MM.1S (cell line): ENCODE data around the gene KCNMA1.

Experiments used
- EZH2 ChIP-seq: fragments of 300-600 bp; sonication (generic); optimal IDR thresholded peaks from 2 replicates; pipeline ENCODE3; 2017; ENCODE audit warnings: low read depth, mild to moderate bottlenecking, antibody characterized with exemption, low read length, mixed read lengths
- EZH2phosphoT487 ChIP-seq: fragments of 300-600 bp; sonication (generic); IDR thresholded peaks from 2 replicates; pipeline ENCODE4 v1.6.1; 2018; ENCODE audit warnings: antibody characterized with exemption, low read length
- TF ChIP-seq, protein P1 (sequence below): fragments of 300-600 bp; sonication (generic); IDR thresholded peaks from 2 replicates; pipeline ENCODE4 v1.5.1; 2016; ENCODE audit warnings: antibody characterized with exemption, low read length, mixed read lengths

DNA sequence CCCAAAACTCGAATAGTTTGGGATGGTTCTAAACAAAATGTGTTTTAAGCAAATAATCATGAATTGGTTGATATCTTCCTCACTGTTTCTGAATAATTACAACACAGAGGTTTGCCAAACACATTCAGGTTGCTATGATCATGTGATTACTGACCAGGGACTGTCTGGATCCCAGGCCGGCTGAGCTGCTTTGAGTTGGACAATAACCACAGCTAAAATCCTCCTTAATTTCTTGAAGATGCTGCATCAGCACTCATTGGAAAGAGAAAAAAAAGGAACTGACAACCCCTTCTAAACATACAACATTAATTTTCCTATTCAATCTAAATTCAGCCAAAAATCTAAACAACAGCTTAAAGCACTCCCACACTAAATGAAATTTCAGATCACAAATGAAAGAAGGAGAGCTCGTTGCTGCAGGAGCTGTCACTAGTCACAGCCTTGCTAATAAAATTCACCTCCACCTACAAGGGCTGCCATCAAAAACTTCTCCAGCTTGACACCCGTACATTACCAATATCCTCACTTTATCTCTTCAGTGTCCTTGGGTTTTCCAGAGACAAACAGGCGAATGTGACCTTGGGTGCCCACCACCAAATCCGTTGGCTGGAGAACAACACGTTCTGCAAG lies 560.2 kb downstream of the KCNMA1 start:
- TF ChIP-seq, protein P1, sequence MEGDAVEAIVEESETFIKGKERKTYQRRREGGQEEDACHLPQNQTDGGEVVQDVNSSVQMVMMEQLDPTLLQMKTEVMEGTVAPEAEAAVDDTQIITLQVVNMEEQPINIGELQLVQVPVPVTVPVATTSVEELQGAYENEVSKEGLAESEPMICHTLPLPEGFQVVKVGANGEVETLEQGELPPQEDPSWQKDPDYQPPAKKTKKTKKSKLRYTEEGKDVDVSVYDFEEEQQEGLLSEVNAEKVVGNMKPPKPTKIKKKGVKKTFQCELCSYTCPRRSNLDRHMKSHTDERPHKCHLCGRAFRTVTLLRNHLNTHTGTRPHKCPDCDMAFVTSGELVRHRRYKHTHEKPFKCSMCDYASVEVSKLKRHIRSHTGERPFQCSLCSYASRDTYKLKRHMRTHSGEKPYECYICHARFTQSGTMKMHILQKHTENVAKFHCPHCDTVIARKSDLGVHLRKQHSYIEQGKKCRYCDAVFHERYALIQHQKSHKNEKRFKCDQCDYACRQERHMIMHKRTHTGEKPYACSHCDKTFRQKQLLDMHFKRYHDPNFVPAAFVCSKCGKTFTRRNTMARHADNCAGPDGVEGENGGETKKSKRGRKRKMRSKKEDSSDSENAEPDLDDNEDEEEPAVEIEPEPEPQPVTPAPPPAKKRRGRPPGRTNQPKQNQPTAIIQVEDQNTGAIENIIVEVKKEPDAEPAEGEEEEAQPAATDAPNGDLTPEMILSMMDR: no peak
- TF ChIP-seq EZH2: no peak
- TF ChIP-seq EZH2phosphoT487: no peak
